Gastrocnemius medialis (tissue), 4 donors: ENCODE measurements around the gene RPRD1B. TPM values are rescaled to one million over a fixed set of nuclear protein-coding genes. Genes with fewer than 3 reads are reported as not detected.

Experiments
- ATAC-seq, 2 donors: fragments of 150-250 bp; one replicate each; pipeline ENCODE4 v1.9.1; 2016
- DNase-seq, 2 donors: peaks; one replicate each; pipeline ENCODE4 v3.0.0-alpha.2; 2019
- H3K27ac ChIP-seq, 4 donors: fragments of 200-600 bp; sonication (generic); 1 replicate in 1 of 4; 2 replicates in 3 of 4; pipeline ENCODE4 v1.5.1; 2016 to 2018; ENCODE audit warnings: mild to moderate bottlenecking in 2 of 4, moderate library complexity in 1 of 4
- H3K27me3 ChIP-seq, 3 donors: fragments of 200-600 bp; sonication (generic) in 2 of 3; 1 replicate in 1 of 3; 2 replicates in 2 of 3; pipeline versions ENCODE4 v1.5.1 to v1.6.0; 2016 to 2019; ENCODE audit warnings: mild to moderate bottlenecking in 1 of 3, moderate library complexity in 1 of 3
- H3K36me3 ChIP-seq, 2 donors: fragments of 200-600 bp; sonication (generic) in 1 of 2; one replicate each; pipeline ENCODE4 v1.5.1; 2017 to 2018
- H3K4me1 ChIP-seq, 2 donors: fragments of 200-600 bp; sonication (generic) in 1 of 2; one replicate each; pipeline ENCODE4 v1.5.1; 2016 to 2017; ENCODE audit warnings: mild to moderate bottlenecking in 2 of 2
- H3K4me3 ChIP-seq, 4 donors: fragments of 200-600 bp; sonication (generic) in 3 of 4; 1 replicate in 1 of 4; 2 replicates in 3 of 4; pipeline ENCODE4 v1.5.1; 2016 to 2019; ENCODE audit warnings: mild to moderate bottlenecking in 2 of 4
- H3K9me3 ChIP-seq, 3 donors: fragments of 200-600 bp; sonication (generic) in 2 of 3; 1 replicate in 1 of 3; 2 replicates in 2 of 3; pipeline ENCODE4 v1.5.1; 2016 to 2019
- CTCF ChIP-seq, 5 experiments: fragments of 450-650 bp in 3 of 5; fragments of 200-600 bp in 2 of 5; sonication (generic) in 2 of 5; IDR thresholded peaks in 4 of 5; conservative IDR thresholded peaks in 1 of 5; 1 replicate in 4 of 5; 2 replicates in 1 of 5; pipeline ENCODE4 v1.5.1; 2016 to 2019; ENCODE audit warnings: antibody characterized with exemption in 5 of 5, mild to moderate bottlenecking in 3 of 5, moderate library complexity in 3 of 5
- POLR2A ChIP-seq, 2 donors: fragments of 450-650 bp; IDR thresholded peaks; one replicate each; pipeline ENCODE4 v1.6.1; 2017; ENCODE audit warnings: antibody characterized with exemption in 2 of 2, mild to moderate bottlenecking in 2 of 2, moderate library complexity in 2 of 2
- in situ Hi-C, 4 donors: fragments of 200-750 bp; cut with MboI; loops; one replicate each; pipeline versions ENCODE4 v1.15.0 to v1.8.0; 2017; ENCODE audit warnings: low sequenced_read_pairs in 4 of 4
- intact Hi-C: fragments of 100-400 bp; cut with DNase I; formaldehyde crosslinking; loops from one replicate; pipeline ENCODE4 v1.15.1; 2023; ENCODE audit warnings: low total_unique reads
- total RNA-seq, 4 donors: library from RNA; depleted of rRNA; stranded (reverse); fragments of >200 nt; gene quantifications; one replicate each; pipeline versions ENCODE4 v1.1.0 to v1.2.3, GENCODE V29; 2016

The RPRD1B gene
- total RNA-seq, 4 donors from 2014 or later = 25.2 to 61.0 (median 40.6) TPM

- H3K27ac ChIP-seq = peak overlapping the region; percentile 85 to 94 (median 92)
- peaks cover 53 to 58% of the 10 kb centered on the region in 2 donors for H3K4me1 ChIP-seq
- H3K27me3 ChIP-seq = no peaks in the 10 kb centered on the region
- in situ Hi-C loops (no loop called here), intact Hi-C loops (loop anchor here (1.0 to 5.0 kb wide), 2 partner anchors 33 to 586 kb away; partner anchors contain the start of gene NNAT)
- no peaks in the 10 kb centered on the region for H3K36me3 ChIP-seq
- TF ChIP-seq CTCF (IDR thresholded peaks at IDR 0.05 in 4 of 5, conservative IDR thresholded peaks at IDR 0.05 in 1 of 5) (no peak), POLR2A (IDR thresholded peaks at IDR 0.05) (no peak)
- DNase-seq (peak; percentile 49 to 57), ATAC-seq (peak; percentile 32 to 37)
- H3K9me3 ChIP-seq = no peaks in the 10 kb centered on the region
- H3K4me3 ChIP-seq = no peak overlapping the region
These were observed 75.0 kb downstream of the RPRD1B start for GRCh38 chr20:38108438-38108985.

GRCh38 chr20:38108986-38109541, 75.5 kb downstream of the RPRD1B start:
- peak in 1 of 2 donors; percentile 21 for TF ChIP-seq POLR2A (IDR thresholded peaks at IDR 0.05)
- TF ChIP-seq CTCF (IDR thresholded peaks at IDR 0.05 in 4 of 5, conservative IDR thresholded peaks at IDR 0.05 in 1 of 5) = no peak
- peak; percentile 77 to 87 for DNase-seq

GRCh38 chr20:38109591-38110524, 76.3 kb downstream of the RPRD1B start:
- TF ChIP-seq CTCF (IDR thresholded peaks at IDR 0.05 in 4 of 5, conservative IDR thresholded peaks at IDR 0.05 in 1 of 5) (no peak), POLR2A (IDR thresholded peaks at IDR 0.05) (no peak)
- Histone ChIP-seq H3K9me3 (no peaks in the 10 kb centered on the region), H3K36me3 (no peaks in the 10 kb centered on the region), H3K4me1 (peaks cover 67 to 69% of the 10 kb centered on the region in 2 donors), H3K27me3 (no peaks in the 10 kb centered on the region), H3K27ac (peak overlapping the region; percentile 85 to 94 (median 92)), H3K4me3 (peak overlapping the region in 1 of 4 donors; percentile 11)
- peak; percentile 61 to 71 for ATAC-seq
- intact Hi-C loops = loop anchor here (2.0 to 5.0 kb wide), 3 partner anchors 55 to 588 kb away; partner anchors contain the start of genes NNAT and TGM2
- in situ Hi-C loops = no loop called here
- peak; percentile 86 to 87 for DNase-seq

More at GRCh38 chr20:38108986-38109541, 75.5 kb downstream of the RPRD1B start:
- peak; percentile 62 to 64 for ATAC-seq
- Histone ChIP-seq H3K27ac (peak overlapping the region; percentile 85 to 94 (median 92)), H3K4me1 (peaks cover 59 to 63% of the 10 kb centered on the region in 2 donors), H3K4me3 (no peak overlapping the region), H3K9me3 (no peaks in the 10 kb centered on the region), H3K36me3 (no peaks in the 10 kb centered on the region), H3K27me3 (no peaks in the 10 kb centered on the region)
- in situ Hi-C loops (no loop called here), intact Hi-C loops (loop anchor here (1.0 to 5.0 kb wide), 2 partner anchors 34 to 587 kb away; partner anchors contain the start of gene NNAT)

- DNase-seq (no peak), ATAC-seq (peak in 1 of 2 donors; percentile 15)
- intact Hi-C loops = loop anchor here (2.0 to 5.0 kb wide), 2 partner anchors 54 to 118 kb away; partner anchors contain the start of gene TGM2
These were observed 77.1 kb downstream of the RPRD1B start for GRCh38 chr20:38110525-38111178.

More at GRCh38 chr20:38110525-38111178, 77.1 kb downstream of the RPRD1B start:
- H3K4me1 ChIP-seq = peaks cover 67 to 73% of the 10 kb centered on the region in 2 donors
- H3K9me3 ChIP-seq = no peaks in the 10 kb centered on the region
- H3K36me3 ChIP-seq = no peaks in the 10 kb centered on the region
- H3K27me3 ChIP-seq = no peaks in the 10 kb centered on the region
- in situ Hi-C loops = no loop called here
- peak overlapping the region; percentile 85 to 94 (median 92) for H3K27ac ChIP-seq
- no peak overlapping the region for H3K4me3 ChIP-seq
- TF ChIP-seq POLR2A (IDR thresholded peaks at IDR 0.05) (no peak), CTCF (IDR thresholded peaks at IDR 0.05 in 4 of 5, conservative IDR thresholded peaks at IDR 0.05 in 1 of 5) (no peak)
